MCF 10A (cell line): ENCODE data around the gene MAEA. TPM values are rescaled to one million over a fixed set of nuclear protein-coding genes. Genes with fewer than 3 reads are reported as not detected.

Experiments
- BruUV-seq: library from RNA; stranded (reverse); fragments of 400-500 nt; replicated peaks from 2 replicates; lab custom pipeline; 2021; lab: Mats Ljungman, UMichigan
- CTCF ChIA-PET: fragments of 300-600 bp; sonication (Branson Sonifier 250); formaldehyde crosslinking; extraction: SDS; loops from one replicate; lab custom pipeline; 2021; ENCODE audit warnings: antibody characterized with exemption, inconsistent platforms; lab: Yijun Ruan, JAX
- POLR2A ChIA-PET: fragments of 300-600, 350-650 bp; sonication (Branson Sonifier 250); formaldehyde crosslinking; extraction: SDS; loops from one replicate; lab custom pipeline; 2020; ENCODE audit warnings: antibody characterized with exemption, inconsistent platforms; lab: Yijun Ruan, JAX
- DNase-seq: peaks from one replicate; pipeline ENCODE4 v3.0.0-alpha.2; 2018; ENCODE audit not compliant: unreplicated experiment
- H3K27ac Mint-ChIP-seq: one replicate; pipeline ENCODE4 v1.8.0; 2022; ENCODE audit warnings: mild to moderate bottlenecking, low read depth, mixed read lengths; ENCODE audit not compliant: unreplicated experiment
- H3K27me3 Mint-ChIP-seq: one replicate; pipeline ENCODE4 v1.8.0; 2022; ENCODE audit warnings: mixed read lengths; ENCODE audit not compliant: insufficient read depth, unreplicated experiment
- H3K36me3 Mint-ChIP-seq: one replicate; pipeline ENCODE4 v1.8.0; 2022; ENCODE audit warnings: mild to moderate bottlenecking, moderate library complexity, mixed read lengths; ENCODE audit not compliant: insufficient read depth, unreplicated experiment
- H3K4me1 Mint-ChIP-seq: one replicate; pipeline ENCODE4 v1.8.0; 2022; ENCODE audit warnings: mixed read lengths; ENCODE audit not compliant: insufficient read depth, unreplicated experiment
- H3K4me3 Mint-ChIP-seq: one replicate; pipeline ENCODE4 v1.8.0; 2022; ENCODE audit warnings: mild to moderate bottlenecking, moderate library complexity, mixed read lengths; ENCODE audit not compliant: unreplicated experiment
- H3K9me3 Mint-ChIP-seq: one replicate; pipeline ENCODE4 v1.8.0; 2022; ENCODE audit warnings: mixed read lengths; ENCODE audit not compliant: unreplicated experiment
- intact Hi-C: fragments of 100-400 bp; cut with micrococcal nuclease; formaldehyde crosslinking; loops from 2 replicates; pipeline ENCODE4 v1.14.1; 2022
- total RNA-seq: library from RNA; stranded (reverse); gene quantifications from 2 replicates; pipeline ENCODE4 v1.2.3, GENCODE V29; 2022
- TF ChIP-seq, protein P1 (sequence below): fragments of 200-600 bp; IDR thresholded peaks from one replicate; pipeline ENCODE4 v1.8.0; 2022; ENCODE audit warnings: antibody characterized with exemption, mild to moderate bottlenecking; ENCODE audit not compliant: unreplicated experiment

MAEA gene
- total RNA-seq, 1 experiment from 2014 or later, result 89.6 TPM

DNA sequence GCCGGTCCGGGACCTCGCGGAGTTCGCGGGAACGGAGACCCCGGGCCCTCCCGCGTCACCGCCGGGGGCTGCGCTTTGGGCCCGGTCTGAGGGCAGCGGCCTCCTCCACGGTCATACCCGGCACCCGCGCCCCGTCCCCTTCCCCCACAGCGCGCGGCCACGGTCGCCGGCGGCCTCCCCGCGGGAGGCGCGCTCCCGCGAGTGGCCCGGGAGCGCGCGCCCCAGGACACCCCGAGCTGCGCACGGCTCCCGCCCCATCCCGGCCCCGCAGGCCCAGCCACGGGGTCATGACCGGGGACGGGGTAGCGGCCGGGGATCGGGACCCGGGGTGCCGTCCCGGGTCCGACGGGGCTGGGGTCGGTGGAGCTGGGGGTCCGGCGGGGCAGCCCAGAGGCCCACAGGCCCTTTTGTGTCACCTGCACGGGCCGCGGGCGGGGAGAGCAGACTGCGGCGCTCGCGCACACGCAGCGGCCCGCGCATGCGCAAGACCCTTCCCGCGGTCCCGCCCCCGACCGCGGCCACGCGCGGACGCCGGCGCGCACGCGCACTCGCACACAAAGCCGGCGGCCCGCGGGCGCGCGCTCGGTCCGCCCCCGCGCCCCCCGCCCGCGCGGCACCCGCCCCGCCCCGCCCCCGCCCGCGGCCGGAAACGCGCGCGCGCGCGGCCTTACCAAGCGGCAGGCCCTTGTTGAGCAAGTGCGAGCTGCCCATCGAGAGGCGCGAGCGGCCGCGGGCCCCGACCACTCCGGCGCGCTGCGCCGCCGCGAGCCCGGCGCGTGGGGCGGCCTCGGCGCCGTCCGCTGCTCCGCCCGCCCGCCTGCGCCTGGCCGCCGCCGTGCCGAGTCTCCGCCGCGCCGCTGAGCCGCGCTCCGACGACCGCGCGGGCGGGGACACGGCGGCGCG is 41.2 kb upstream of the MAEA start, which contains the start of gene CTBP1:
TSS of gene CTBP1 (minus strand) at position 886 of the 903 bp plus-strand sequence. CDS start 7,799 bp downstream, outside the sequence.
- peaks cover 33% of the 10 kb centered on the region for H3K36me3 Mint-ChIP-seq
- peaks cover 1% of the 10 kb centered on the region for H3K9me3 Mint-ChIP-seq
- ChIA-PET CTCF (interaction anchor here (0.6 kb wide), 2 partner anchors 374 to 394 kb away, joined by 3 to 6 read pairs; no protein-coding TSS in a partner anchor), POLR2A (interaction anchor here (0.7 to 5.7 kb wide), 9 partner anchors 14 to 1328 kb away, joined by 3 to 112 read pairs (median 5); partner anchors contain the start of genes MAEA and UVSSA)
- peak within 1 kb of the TSS; percentile 81 for H3K27ac Mint-ChIP-seq
- BruUV-seq, result no TSS peak
- no peaks in the 10 kb centered on the region for H3K27me3 Mint-ChIP-seq
- peak within 1 kb of the TSS; percentile 83 for H3K4me3 Mint-ChIP-seq
- intact Hi-C loops, result loop anchor here (1.0 to 5.0 kb wide), 2 partner anchors 81 to 98 kb away; no protein-coding TSS in a partner anchor
- DNase-seq, result peak; percentile 73
- TF ChIP-seq, protein P1, sequence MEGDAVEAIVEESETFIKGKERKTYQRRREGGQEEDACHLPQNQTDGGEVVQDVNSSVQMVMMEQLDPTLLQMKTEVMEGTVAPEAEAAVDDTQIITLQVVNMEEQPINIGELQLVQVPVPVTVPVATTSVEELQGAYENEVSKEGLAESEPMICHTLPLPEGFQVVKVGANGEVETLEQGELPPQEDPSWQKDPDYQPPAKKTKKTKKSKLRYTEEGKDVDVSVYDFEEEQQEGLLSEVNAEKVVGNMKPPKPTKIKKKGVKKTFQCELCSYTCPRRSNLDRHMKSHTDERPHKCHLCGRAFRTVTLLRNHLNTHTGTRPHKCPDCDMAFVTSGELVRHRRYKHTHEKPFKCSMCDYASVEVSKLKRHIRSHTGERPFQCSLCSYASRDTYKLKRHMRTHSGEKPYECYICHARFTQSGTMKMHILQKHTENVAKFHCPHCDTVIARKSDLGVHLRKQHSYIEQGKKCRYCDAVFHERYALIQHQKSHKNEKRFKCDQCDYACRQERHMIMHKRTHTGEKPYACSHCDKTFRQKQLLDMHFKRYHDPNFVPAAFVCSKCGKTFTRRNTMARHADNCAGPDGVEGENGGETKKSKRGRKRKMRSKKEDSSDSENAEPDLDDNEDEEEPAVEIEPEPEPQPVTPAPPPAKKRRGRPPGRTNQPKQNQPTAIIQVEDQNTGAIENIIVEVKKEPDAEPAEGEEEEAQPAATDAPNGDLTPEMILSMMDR, result no peak
- no peaks in the 10 kb centered on the region for H3K4me1 Mint-ChIP-seq

DNA sequence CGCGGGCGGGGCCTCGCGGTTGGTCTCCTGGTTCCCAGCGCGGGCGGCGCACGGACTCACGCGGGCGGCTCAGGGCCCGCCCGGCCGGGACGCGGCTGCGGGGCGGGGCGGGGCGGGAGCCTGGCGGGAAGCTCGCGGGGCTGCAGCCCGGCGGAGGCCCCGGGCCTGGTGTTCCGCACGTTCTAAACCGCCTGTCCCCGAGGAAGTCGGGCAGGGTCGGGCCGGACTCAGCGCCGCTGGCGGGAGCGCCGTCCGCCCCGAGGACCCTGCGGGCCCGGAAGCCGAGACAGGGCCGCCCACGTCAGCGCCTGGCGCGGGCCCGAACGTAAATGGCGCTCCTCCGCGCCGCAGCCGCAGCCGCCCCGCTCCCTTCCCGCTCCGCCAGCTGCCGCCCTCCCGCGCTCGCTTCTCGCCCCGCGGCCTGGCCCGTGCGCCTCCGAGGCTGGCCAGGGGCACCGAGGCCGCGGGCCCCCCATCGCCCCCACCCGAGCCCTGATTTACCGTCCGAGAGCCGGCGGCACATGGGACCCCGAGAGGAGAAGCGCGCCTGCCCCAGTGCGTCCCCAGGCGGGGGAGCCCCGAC is 40.5 kb upstream of the MAEA start:
- Mint-ChIP-seq H3K9me3 (peaks cover 8% of the 10 kb centered on the region), H3K4me3 (peak overlapping the region; percentile 83), H3K27ac (peak overlapping the region; percentile 81), H3K36me3 (peaks cover 33% of the 10 kb centered on the region), H3K27me3 (no peaks in the 10 kb centered on the region), H3K4me1 (no peaks in the 10 kb centered on the region)
- peak; percentile 80 for DNase-seq
- ChIA-PET CTCF (no interaction called here), POLR2A (interaction anchor here (0.6 to 5.7 kb wide), 6 partner anchors 41 to 98 kb away, joined by 3 to 112 read pairs (median 7); partner anchors contain the start of genes MAEA and UVSSA)
- no TSS peak for BruUV-seq
- intact Hi-C loops, result loop anchor here (1.0 to 5.0 kb wide), 2 partner anchors 82 to 97 kb away; no protein-coding TSS in a partner anchor
- TF ChIP-seq, protein P1, result no peak

DNA sequence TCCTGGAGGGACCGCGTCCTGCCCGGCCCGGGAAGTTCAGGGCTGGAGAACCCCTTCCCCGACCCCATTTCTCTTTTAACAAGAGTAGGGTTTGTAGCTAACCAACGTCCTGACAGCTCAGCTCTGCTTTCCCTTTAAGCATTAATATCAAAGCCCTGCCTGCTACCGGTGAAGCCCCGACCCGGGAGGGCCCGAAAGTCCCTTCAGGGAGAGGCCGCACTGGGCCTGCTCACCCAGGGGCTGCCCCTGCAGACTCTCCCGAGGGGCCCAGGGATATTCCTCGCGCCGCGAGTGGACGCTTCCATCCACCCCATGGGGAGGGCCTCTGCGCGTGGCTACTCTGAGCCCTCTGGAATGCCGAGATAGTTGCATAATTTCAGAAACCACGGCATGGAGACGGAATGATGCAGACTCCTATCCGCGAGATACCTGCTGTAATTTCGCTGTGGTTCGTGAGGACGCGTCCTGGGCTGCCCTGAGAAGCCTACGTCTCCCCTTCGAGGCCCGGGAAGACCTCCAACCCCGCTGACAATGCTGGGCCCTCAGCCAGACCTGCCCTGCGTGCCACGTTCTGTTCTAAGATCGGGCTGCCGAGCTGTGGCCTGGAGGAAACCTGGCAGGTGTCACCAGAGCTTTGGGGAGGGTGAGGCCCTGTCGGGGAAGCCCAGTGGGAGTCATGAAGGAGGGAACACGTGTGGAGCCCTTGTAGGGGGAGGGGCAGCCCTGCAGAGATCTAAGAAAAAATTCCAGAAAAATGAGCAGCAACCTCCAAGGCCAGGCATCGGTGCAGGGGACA is 39.8 kb upstream of the MAEA start:
- no peak for DNase-seq
- intact Hi-C loops, result loop anchor here (1.0 to 5.0 kb wide), 2 partner anchors 83 to 96 kb away; no protein-coding TSS in a partner anchor
- ChIA-PET CTCF (interaction anchor here (1.0 kb wide), 1 partner anchor 16 kb away, joined by 3 read pairs; no protein-coding TSS in a partner anchor), POLR2A (interaction anchor here (0.6 to 5.7 kb wide), 6 partner anchors 40 to 97 kb away, joined by 3 to 112 read pairs (median 7); partner anchors contain the start of genes MAEA and UVSSA)
- H3K36me3 Mint-ChIP-seq, result peaks cover 33% of the 10 kb centered on the region
- peaks cover 15% of the 10 kb centered on the region for H3K9me3 Mint-ChIP-seq
- peaks cover 7% of the 10 kb centered on the region for H3K4me1 Mint-ChIP-seq
- no TSS peak for BruUV-seq
- H3K27ac Mint-ChIP-seq, result peak overlapping the region; percentile 81
- TF ChIP-seq, protein P1, result no peak
- no peaks in the 10 kb centered on the region for H3K27me3 Mint-ChIP-seq
- peak overlapping the region; percentile 83 for H3K4me3 Mint-ChIP-seq
